CD14-positive monocyte (primary cell): ENCODE data around the gene FBXO31. TPM values are rescaled to one million over a fixed set of nuclear protein-coding genes. Genes with fewer than 3 reads are reported as not detected.
"Not testable (repeated sequence)": the region's sequence is repeated elsewhere in the genome, so short reads cannot be mapped to it uniquely, and the experiment has no call there.

Experiments
- DNase-seq, 3 donors: peaks; one replicate each; pipeline ENCODE4 v3.0.0-alpha.2; 2011 to 2022
- H2AFZ ChIP-seq: 2 replicates; pipeline ENCODE4 v1.6.0; 2012; ENCODE audit warnings: mild to moderate bottlenecking, low read depth, low read length, inconsistent platforms; ENCODE audit not compliant: insufficient read depth, poor library complexity, severe bottlenecking
- H3K27ac ChIP-seq, 2 donors: 1 replicate in 1 of 2; 2 replicates in 1 of 2; pipeline ENCODE4 v1.5.1; 2012 to 2013; ENCODE audit warnings: low read length in 2 of 2, control low read depth in 1 of 2, inconsistent platforms in 1 of 2, low read depth in 1 of 2, mild to moderate bottlenecking in 1 of 2
- H3K27me3 ChIP-seq, 2 donors: one replicate each; pipeline versions ENCODE4 v1.6.0 to v1.6.1; 2011 to 2013; ENCODE audit warnings: low read length in 2 of 2; ENCODE audit not compliant: control insufficient read depth in 2 of 2, insufficient read depth in 2 of 2
- H3K36me3 ChIP-seq, 2 donors: replicated peaks in 1 of 2; 1 replicate in 1 of 2; 2 replicates in 1 of 2; pipeline versions ENCODE4 v1.5.1 to v1.6.1; 2012 to 2013; ENCODE audit warnings: low read length in 2 of 2, control low read depth in 1 of 2, inconsistent platforms in 1 of 2, mild to moderate bottlenecking in 1 of 2; ENCODE audit not compliant: insufficient read depth in 2 of 2, control insufficient read depth in 1 of 2
- H3K4me1 ChIP-seq, 2 donors: 1 replicate in 1 of 2; 2 replicates in 1 of 2; pipeline versions ENCODE4 v1.5.1 to v1.6.1; 2012 to 2013; ENCODE audit warnings: low read length in 2 of 2, control low read depth in 1 of 2, inconsistent platforms in 1 of 2, mild to moderate bottlenecking in 1 of 2, moderate library complexity in 1 of 2; ENCODE audit not compliant: insufficient read depth in 2 of 2, control insufficient read depth in 1 of 2
- H3K4me2 ChIP-seq: replicated peaks from 2 replicates; pipeline ENCODE3; 2012; ENCODE audit warnings: low read length, moderate library complexity, mild to moderate bottlenecking; ENCODE audit not compliant: poor library complexity, severe bottlenecking; ENCODE audit errors: extremely low read depth
- H3K4me3 ChIP-seq, 3 experiments: fragments of 200-600 bp in 1 of 3; sonication (generic) in 1 of 3; replicated peaks in 1 of 3; 1 replicate in 2 of 3; 2 replicates in 1 of 3; pipeline ENCODE4 v1.5.1; 2011 to 2013; ENCODE audit warnings: low read length in 3 of 3, mild to moderate bottlenecking in 3 of 3, control low read depth in 2 of 3, low read depth in 2 of 3, inconsistent platforms in 1 of 3, moderate library complexity in 1 of 3
- H3K79me2 ChIP-seq: 2 replicates; pipeline ENCODE4 v1.6.0; 2012; ENCODE audit warnings: mild to moderate bottlenecking, control low read depth, inconsistent platforms, low read length, moderate library complexity; ENCODE audit not compliant: insufficient read depth
- H3K9ac ChIP-seq: 2 replicates; pipeline ENCODE4 v1.6.0; 2017; ENCODE audit warnings: low read length, mild to moderate bottlenecking; ENCODE audit not compliant: insufficient read depth, poor library complexity, severe bottlenecking
- H3K9me3 ChIP-seq, 2 donors: replicated peaks in 1 of 2; 1 replicate in 1 of 2; 2 replicates in 1 of 2; pipeline versions ENCODE4 v1.5.1 to v1.6.1; 2012 to 2013; ENCODE audit warnings: low read length in 2 of 2, control low read depth in 1 of 2; ENCODE audit not compliant: control insufficient read depth in 1 of 2, insufficient read depth in 1 of 2
- H4K20me1 ChIP-seq: 2 replicates; pipeline ENCODE4 v1.6.0; 2012; ENCODE audit warnings: mild to moderate bottlenecking, low read length, control low read depth, moderate library complexity; ENCODE audit not compliant: insufficient read depth
- H3K27ac Mint-ChIP-seq, 7 donors: one replicate each; pipeline ENCODE4 v1.8.0; 2020; ENCODE audit warnings: mild to moderate bottlenecking in 7 of 7, mixed read lengths in 7 of 7, moderate library complexity in 6 of 7, inconsistent platforms in 2 of 7
- H3K27me3 Mint-ChIP-seq, 3 donors: one replicate each; pipeline ENCODE4 v1.8.0; 2021 to 2022; ENCODE audit warnings: low read depth in 3 of 3, mild to moderate bottlenecking in 3 of 3, mixed read lengths in 3 of 3, moderate library complexity in 3 of 3, inconsistent platforms in 1 of 3
- H3K36me3 Mint-ChIP-seq, 2 donors: one replicate each; pipeline ENCODE4 v1.8.0; 2020; ENCODE audit warnings: mixed read lengths in 2 of 2, inconsistent platforms in 1 of 2, mild to moderate bottlenecking in 1 of 2
- H3K4me1 Mint-ChIP-seq: one replicate; pipeline ENCODE4 v1.8.0; 2020; ENCODE audit warnings: mild to moderate bottlenecking, mixed read lengths
- H3K4me3 Mint-ChIP-seq, 2 donors: one replicate each; pipeline ENCODE4 v1.8.0; 2020; ENCODE audit warnings: mild to moderate bottlenecking in 2 of 2, mixed read lengths in 2 of 2, moderate library complexity in 1 of 2
- H3K9me3 Mint-ChIP-seq, 7 donors: one replicate each; pipeline ENCODE4 v1.8.0; 2020 to 2022; ENCODE audit warnings: mixed read lengths in 7 of 7, mild to moderate bottlenecking in 6 of 7, moderate library complexity in 6 of 7, inconsistent platforms in 2 of 7
- WGBS: methylation state at CpG from one replicate; pipeline ENCODE4 v1.1.5; 2013; ENCODE audit warnings: missing lambda C conversion rate; ENCODE audit not compliant: insufficient coverage; 5-methylcytosine and 5-hydroxymethylcytosine counted together
- intact Hi-C, 2 donors: fragments of 100-400 bp; cut with micrococcal nuclease; formaldehyde crosslinking; loops; one replicate each; pipeline versions ENCODE4 v1.15.0 to v1.15.1; 2023
- polyA plus RNA-seq, 3 donors: library from polyadenylated mRNA; depleted of rRNA in 1 of 3; unstranded in 2 of 3; stranded (reverse) in 1 of 3; fragments of 300-500 nt in 2 of 3; fragments of >200 nt in 1 of 3; fragmentation: Illumina TruSeq in 2 of 3; gene quantifications; 1 replicate in 2 of 3; 2 replicates in 1 of 3; pipeline ENCODE4 v1.2.3, GENCODE V29; 2012 to 2021
- TF ChIP-seq, protein P1 (sequence below): fragments of 200-600 bp; IDR thresholded peaks from one replicate; pipeline ENCODE4 v1.8.0; 2022; ENCODE audit warnings: antibody characterized with exemption, mild to moderate bottlenecking

The FBXO31 gene
- polyA plus RNA-seq, 3 donors: 2.0 to 5.6 (median 3.3) TPM

DNA sequence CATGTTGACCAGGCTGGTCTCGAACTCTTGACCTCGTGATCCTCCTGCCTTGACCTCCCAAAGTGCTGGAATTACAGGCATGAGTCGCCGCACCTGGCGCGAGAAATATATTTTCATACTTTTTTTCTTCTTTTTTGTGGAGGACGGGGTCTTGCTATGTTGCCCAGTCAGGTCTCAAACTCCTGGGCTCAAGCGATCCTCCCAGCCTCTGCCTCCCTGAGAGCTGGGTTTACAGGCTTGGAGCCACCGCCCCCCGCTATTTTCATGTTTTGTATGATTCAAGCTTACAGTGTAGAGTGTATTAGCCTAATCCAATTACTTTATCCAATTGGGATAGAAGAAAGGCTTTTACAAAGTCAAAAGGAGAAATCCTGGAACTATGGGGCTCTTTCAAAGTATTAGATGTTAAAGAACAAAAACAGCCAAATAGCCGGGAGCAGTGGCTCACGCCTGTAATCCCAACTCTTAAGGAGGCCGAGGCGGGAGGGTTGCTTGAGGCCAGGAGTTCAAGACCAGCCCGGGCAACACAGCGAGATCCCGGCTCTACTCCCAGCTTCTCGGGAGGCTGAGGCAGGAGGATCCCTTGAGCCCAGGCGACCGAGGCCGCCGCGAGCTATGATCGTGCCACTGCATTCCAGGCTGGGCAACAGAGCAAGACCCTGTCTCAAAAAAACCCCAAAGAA is 7.2 kb upstream of the FBXO31 start:
- H4K20me1 ChIP-seq: peaks cover 32% of the 10 kb centered on the region
- peak overlapping the region; percentile 96 to 100 (median 98) for H3K27ac Mint-ChIP-seq
- H3K79me2 ChIP-seq: peaks cover 33% of the 10 kb centered on the region
- H3K9me3 Mint-ChIP-seq: peaks cover 0 to 1% (median 0%) of the 10 kb centered on the region in 7 donors
- H3K4me3 Mint-ChIP-seq: peak overlapping the region in 1 of 2 donors; percentile 82
- WGBS: over 99% methylated on average over 21 of the region's 24 CpGs
- intact Hi-C loops: loop anchor here in 1 of 2 donors (5.0 kb wide), 1 partner anchor 73 kb away; the partner anchor contains the start of gene C16orf95
- H3K4me3 ChIP-seq: peak overlapping the region; percentile 41 to 95 (median 51)
- no peaks in the 10 kb centered on the region for H3K27me3 ChIP-seq
- H3K4me1 ChIP-seq: peaks cover 48 to 62% of the 10 kb centered on the region in 2 donors
- peak overlapping the region; percentile 87 to 99 for H3K27ac ChIP-seq
- H3K36me3 Mint-ChIP-seq: peaks cover 17% of the 10 kb centered on the region in 2 donors
- peak overlapping the region; percentile 97 for H3K9ac ChIP-seq
- peak overlapping the region; percentile 68 for H3K4me2 ChIP-seq
- no peak overlapping the region for H2AFZ ChIP-seq
- TF ChIP-seq, protein P1, sequence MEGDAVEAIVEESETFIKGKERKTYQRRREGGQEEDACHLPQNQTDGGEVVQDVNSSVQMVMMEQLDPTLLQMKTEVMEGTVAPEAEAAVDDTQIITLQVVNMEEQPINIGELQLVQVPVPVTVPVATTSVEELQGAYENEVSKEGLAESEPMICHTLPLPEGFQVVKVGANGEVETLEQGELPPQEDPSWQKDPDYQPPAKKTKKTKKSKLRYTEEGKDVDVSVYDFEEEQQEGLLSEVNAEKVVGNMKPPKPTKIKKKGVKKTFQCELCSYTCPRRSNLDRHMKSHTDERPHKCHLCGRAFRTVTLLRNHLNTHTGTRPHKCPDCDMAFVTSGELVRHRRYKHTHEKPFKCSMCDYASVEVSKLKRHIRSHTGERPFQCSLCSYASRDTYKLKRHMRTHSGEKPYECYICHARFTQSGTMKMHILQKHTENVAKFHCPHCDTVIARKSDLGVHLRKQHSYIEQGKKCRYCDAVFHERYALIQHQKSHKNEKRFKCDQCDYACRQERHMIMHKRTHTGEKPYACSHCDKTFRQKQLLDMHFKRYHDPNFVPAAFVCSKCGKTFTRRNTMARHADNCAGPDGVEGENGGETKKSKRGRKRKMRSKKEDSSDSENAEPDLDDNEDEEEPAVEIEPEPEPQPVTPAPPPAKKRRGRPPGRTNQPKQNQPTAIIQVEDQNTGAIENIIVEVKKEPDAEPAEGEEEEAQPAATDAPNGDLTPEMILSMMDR: no peak
- H3K9me3 ChIP-seq: no peaks in the 10 kb centered on the region
- DNase-seq: no peak
- H3K36me3 ChIP-seq: no peaks in the 10 kb centered on the region
- peaks cover 0 to 4% (median 1%) of the 10 kb centered on the region in 3 donors for H3K27me3 Mint-ChIP-seq
- H3K4me1 Mint-ChIP-seq: peaks cover 55% of the 10 kb centered on the region

DNA sequence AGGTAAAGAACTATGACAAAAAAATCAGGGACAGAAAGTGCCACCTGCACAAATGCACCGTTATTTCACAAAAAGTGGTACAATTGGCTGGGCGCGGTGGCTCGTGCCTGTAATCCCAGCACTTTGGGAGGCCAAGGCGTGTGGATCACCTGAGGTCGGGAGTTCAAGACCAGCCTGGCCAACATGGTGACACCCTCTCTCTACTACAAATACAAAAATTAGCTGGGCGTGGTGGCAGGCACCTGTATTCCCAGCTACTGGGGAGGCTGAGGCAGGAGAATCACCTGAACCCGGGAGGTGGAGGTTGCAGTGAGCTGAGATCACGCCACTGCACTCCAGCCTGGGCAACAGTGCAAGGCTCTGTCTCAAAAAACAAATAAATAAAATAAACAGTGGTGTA is 6.3 kb upstream of the FBXO31 start:
- DNase-seq, H3K27me3 Mint-ChIP-seq, H3K4me3 ChIP-seq, H3K4me2 ChIP-seq, H3K4me3 Mint-ChIP-seq, H3K9me3 ChIP-seq, H3K27me3 ChIP-seq, H3K9ac ChIP-seq, H2AFZ ChIP-seq, H3K36me3 ChIP-seq, H3K9me3 Mint-ChIP-seq: not testable (repeated sequence)
- Mint-ChIP-seq H3K36me3 (peaks cover 10 to 11% of the 10 kb centered on the region in 2 donors), H3K4me1 (peaks cover 49% of the 10 kb centered on the region), H3K27ac (peak overlapping the region in 6 of 7 donors; percentile 50 to 98 (median 90))
- peaks cover 24% of the 10 kb centered on the region for H3K79me2 ChIP-seq
- H3K27ac ChIP-seq: peak overlapping the region in 1 of 2 donors; percentile 98
- WGBS: 93% methylated on average over 7 of the region's 9 CpGs
- intact Hi-C loops: loop anchor here in 1 of 2 donors (2.0 to 5.0 kb wide), 2 partner anchors 73 to 103 kb away; partner anchors contain the start of genes C16orf95 and ZCCHC14
- H3K4me1 ChIP-seq: peaks cover 48 to 62% of the 10 kb centered on the region in 2 donors
- peaks cover 23% of the 10 kb centered on the region for H4K20me1 ChIP-seq
